Mucosa of descending colon (tissue), 3 donors: ENCODE data around the gene TNIP1. TPM values are rescaled to one million over a fixed set of nuclear protein-coding genes. Genes with fewer than 3 reads are reported as not detected.

Source experiments
- ATAC-seq: fragments of 200-7000 bp; cut with Tn5 transposase; one replicate; pipeline ENCODE4 v1.9.1; 2020; ENCODE audit warnings: mild to moderate bottlenecking, moderate library complexity
- DNase-seq, 3 donors: peaks; one replicate each; pipeline ENCODE4 v3.0.0-alpha.2; 2020
- H3K36me3 ChIP-seq: fragments of 200-600 bp; one replicate; pipeline ENCODE4 v1.8.0; 2021; ENCODE audit warnings: low read depth, mild to moderate bottlenecking
- H3K4me1 ChIP-seq: fragments of 200-600 bp; one replicate; pipeline ENCODE4 v1.8.0; 2021; ENCODE audit warnings: low read depth, mild to moderate bottlenecking
- H3K4me3 ChIP-seq: fragments of 200-600 bp; one replicate; pipeline ENCODE4 v1.8.0; 2021; ENCODE audit warnings: mild to moderate bottlenecking
- H3K9me3 ChIP-seq: fragments of 200-600 bp; one replicate; pipeline ENCODE4 v1.8.0; 2021; ENCODE audit warnings: mild to moderate bottlenecking
- CTCF ChIP-seq: fragments of 200-600 bp; IDR thresholded peaks from one replicate; pipeline ENCODE4 v1.8.0; 2022; ENCODE audit warnings: antibody characterized with exemption, mild to moderate bottlenecking
- intact Hi-C, 2 donors: fragments of 100-400 bp; cut with DNase I in 1 of 2; cut with micrococcal nuclease in 1 of 2; formaldehyde crosslinking; loops; one replicate each; pipeline versions ENCODE4 v1.11.0 to v1.11.1; 2022; cut with DNase I, micrococcal nuclease
- total RNA-seq, 3 donors: library from RNA; stranded (reverse); fragmentation: NEBNext Ultra II Directional in 2 of 3; extraction: Animal tissue kit (Norgen Biotek cat#: 25700) in 2 of 3; gene quantifications; one replicate each; pipeline versions ENCODE4 v1.2.1 to v1.2.4, GENCODE V29; 2021 to 2023
- donor health status: DM: no; HTN: no; CAD: no; lungs with moderate emphysema.
- donor health status: DM: no; HTN: no; CAD: no.
- donor health status: DM: no; HTN: yes; CAD: no.

Gene TNIP1
- total RNA-seq, 3 donors from 2014 or later, result 140 to 218 (median 156) TPM

GRCh38 chr5:151014680-151015343 lies 66.0 kb downstream of the TNIP1 start:
- Histone ChIP-seq H3K36me3 (no peaks in the 10 kb centered on the region), H3K4me1 (no peaks in the 10 kb centered on the region), H3K9me3 (no peaks in the 10 kb centered on the region), H3K4me3 (no peak overlapping the region)
- DNase-seq, result no peak
- no peak for ATAC-seq
- intact Hi-C loops, result no loop called here
- no peak for TF ChIP-seq CTCF

- intact Hi-C loops, result no loop called here
- ATAC-seq, result no peak
- no peak for DNase-seq
- TF ChIP-seq CTCF, result no peak
- Histone ChIP-seq H3K36me3 (no peaks in the 10 kb centered on the region), H3K4me1 (no peaks in the 10 kb centered on the region), H3K4me3 (no peak overlapping the region), H3K9me3 (no peaks in the 10 kb centered on the region)
Measured at GRCh38 chr5:151012862-151013261, 68.0 kb downstream of the TNIP1 start.

- intact Hi-C loops, result no loop called here
- ATAC-seq (no peak), DNase-seq (no peak)
- TF ChIP-seq CTCF, result no peak
- Histone ChIP-seq H3K4me1 (peaks cover 11% of the 10 kb centered on the region), H3K4me3 (no peak overlapping the region), H3K9me3 (no peaks in the 10 kb centered on the region), H3K36me3 (no peaks in the 10 kb centered on the region)
Measured at GRCh38 chr5:151008906-151009305, 71.9 kb downstream of the TNIP1 start.

GRCh38 chr5:151008210-151008491 lies 72.7 kb downstream of the TNIP1 start:
- ATAC-seq, result no peak
- no peak overlapping the region for H3K4me3 ChIP-seq
- TF ChIP-seq CTCF, result no peak
- H3K9me3 ChIP-seq, result no peaks in the 10 kb centered on the region
- no peaks in the 10 kb centered on the region for H3K36me3 ChIP-seq
- H3K4me1 ChIP-seq, result peaks cover 11% of the 10 kb centered on the region
- DNase-seq, result no peak
- intact Hi-C loops, result no loop called here

GRCh38 chr5:151007430-151008209 lies 73.2 kb downstream of the TNIP1 start:
- no peak for DNase-seq
- H3K4me3 ChIP-seq, result no peak overlapping the region
- no peak for TF ChIP-seq CTCF
- H3K36me3 ChIP-seq, result no peaks in the 10 kb centered on the region
- ATAC-seq, result no peak
- peaks cover 11% of the 10 kb centered on the region for H3K4me1 ChIP-seq
- intact Hi-C loops, result no loop called here
- no peaks in the 10 kb centered on the region for H3K9me3 ChIP-seq
